ENCODE results near the gene DHX35.

DHX35 gene

GRCh38 chr20:39066471-39067242 is 104.5 kb downstream of the DHX35 start:
- no peak for DNase-seq (ENCODE audit: low read depth)

DNA sequence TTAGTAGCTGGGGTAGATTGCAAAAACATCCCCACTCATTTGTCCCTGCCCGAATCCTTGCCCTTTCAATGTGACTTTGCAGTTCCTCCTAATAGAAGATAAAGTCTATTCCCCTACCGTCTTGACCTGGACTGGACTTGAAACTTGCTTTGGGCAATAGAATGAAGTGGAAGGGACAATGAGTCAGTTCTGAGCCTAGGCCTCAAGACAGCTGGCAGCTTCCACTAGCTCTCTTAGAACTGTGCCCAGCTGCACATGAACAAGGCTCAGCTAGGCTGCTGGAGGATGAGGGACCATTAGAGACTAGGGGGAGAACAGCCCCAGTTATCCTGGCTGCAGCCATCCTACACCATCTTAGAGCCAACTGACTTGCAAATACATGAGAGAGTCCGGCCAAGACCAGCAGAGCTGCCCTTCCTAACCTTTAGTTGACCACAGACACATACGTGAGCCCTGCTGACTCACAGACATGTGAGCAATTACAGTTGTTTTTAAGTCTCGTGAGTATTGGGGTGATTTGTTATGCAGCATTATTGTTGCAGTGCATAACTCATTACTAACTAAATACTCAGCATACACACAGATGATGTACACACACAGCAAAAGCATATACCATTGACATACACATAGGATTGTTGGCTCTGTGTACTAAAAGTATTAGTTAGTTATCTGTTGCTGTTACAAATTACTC is 105.5 kb downstream of the DHX35 start:
- no peak for DNase-seq (ENCODE audit: low read depth)

- no peak for DNase-seq (ENCODE audit: low read depth)
These were observed 107.8 kb downstream of the DHX35 start for GRCh38 chr20:39069976-39070375.

- no peak for DNase-seq (ENCODE audit: low read depth)
These were observed 108.5 kb downstream of the DHX35 start for GRCh38 chr20:39070484-39071231.

DNA sequence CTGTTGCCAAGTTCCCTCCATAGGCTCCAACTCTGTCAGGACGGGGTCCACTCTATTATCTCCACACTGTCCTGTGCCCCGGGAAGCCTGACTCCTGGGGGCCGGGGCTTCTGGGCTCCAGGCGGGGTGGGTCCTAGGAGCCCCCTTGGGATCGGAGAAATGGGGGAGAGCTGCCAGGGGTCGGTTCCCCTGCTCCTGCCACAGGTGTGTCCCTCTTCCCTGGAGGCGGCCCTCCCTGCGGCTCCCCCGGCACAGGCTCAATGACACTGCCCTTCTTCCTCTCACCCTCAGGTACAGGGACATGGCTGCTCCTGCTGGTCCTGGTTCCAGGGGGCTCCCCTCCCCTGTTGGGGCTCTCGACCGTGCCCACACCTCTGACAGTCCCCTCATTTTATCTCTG is 110.0 kb downstream of the DHX35 start:
- DNase-seq (ENCODE audit: low read depth) = no peak

DNA sequence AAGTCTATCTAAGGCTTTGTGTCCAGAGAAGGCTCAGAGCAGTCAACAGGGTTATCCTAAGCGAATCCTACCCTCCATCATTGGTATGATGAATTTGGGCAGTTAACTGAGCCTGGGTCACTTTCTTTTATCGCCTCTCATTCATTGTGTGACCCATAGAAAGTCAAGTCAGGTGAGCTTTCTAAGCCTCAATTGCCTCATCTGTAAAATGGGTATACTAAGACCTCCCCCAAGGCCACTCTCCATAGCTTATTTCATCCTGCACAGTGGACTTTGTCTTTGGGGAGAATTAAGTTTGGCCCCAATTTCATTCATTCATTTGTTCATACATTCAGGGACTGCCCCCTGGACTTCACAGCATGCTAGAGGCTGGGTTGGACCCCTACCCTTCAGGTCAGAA is 110.5 kb downstream of the DHX35 start:
- DNase-seq (ENCODE audit: low read depth) = no peak

DNA sequence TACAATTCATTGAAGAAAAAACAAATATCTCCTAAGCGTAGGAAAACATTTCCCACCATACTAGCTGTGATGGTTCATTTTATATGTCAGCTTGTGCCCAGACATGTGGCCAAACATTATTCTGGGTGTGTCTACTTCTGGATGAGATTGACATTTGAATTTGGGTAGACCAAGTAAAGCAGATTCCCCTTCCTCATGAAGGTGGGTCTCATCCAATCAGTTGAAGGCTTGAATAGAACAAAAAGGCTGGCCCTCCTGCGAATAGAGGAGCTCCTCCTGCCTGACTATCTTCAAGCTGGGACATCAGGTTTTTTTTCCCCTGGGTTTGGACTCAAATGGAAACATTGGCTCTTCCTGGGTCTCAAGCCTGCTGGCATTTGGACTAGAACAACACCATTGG is 113.6 kb downstream of the DHX35 start:
- DNase-seq (ENCODE audit: low read depth) = no peak

DNA sequence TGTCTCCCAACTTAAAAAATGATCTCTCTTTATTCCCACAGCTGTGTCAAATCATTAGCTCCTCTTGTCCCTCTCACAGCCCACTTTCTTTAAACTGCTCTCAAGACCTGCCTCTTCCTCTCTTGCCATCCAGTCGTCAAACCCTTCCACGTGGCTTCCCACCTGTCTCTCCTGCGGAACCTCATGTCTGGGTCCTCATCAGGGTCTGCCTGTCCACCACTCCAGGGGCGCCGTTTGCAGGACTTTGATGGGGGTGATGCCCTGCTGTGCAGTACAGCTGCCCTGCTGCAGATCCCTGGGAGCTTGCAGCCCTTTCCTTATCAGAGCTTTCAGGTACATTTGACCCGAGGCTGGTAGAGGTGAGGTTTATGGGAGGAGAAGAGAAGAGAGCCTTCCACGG is 114.8 kb downstream of the DHX35 start:
- DNase-seq (ENCODE audit: low read depth) = no peak

DNA sequence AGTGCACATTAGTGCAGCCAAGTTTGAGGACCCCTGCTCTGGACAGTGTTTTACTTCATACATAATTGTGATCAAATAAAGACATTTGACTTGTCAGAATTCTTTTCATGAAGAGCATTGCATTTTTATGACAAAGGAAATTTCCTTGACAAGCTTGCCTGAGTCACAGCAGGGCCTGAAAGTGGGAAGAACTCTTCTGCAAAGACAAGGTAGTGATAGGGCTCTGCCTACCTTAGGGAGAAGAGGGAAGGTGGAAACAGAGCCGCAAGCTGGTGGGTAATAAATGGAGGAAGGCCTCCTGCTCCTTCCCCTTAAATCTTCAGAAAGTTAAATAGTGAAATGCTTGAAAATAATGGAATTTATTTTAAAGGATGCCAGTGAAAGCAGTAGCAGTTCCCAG is 118.2 kb downstream of the DHX35 start:
- DNase-seq (ENCODE audit: low read depth) = no peak

DNA sequence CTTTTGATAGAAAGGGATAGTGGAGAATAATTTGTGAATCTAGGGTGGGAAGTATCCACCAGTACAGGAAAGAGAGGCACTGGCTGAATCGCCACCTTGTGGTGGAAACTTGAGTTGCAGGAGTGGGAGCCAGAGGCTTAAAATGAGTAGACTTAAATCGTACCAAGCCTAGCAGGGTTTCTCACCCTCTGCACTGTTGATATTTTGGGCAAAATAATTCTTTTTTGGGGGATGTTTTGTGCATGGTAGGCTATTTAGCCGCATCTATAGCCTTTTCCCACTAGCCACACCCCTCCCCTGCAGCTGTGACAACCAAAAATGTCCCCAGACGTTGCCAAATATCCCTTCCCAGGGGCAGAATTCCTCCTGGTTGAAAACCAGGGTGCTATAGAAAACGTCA is 119.1 kb downstream of the DHX35 start:
- peak; percentile 62 for DNase-seq (ENCODE audit: low read depth)

GRCh38 chr20:39082622-39083398 is 120.7 kb downstream of the DHX35 start:
- no peak for DNase-seq (ENCODE audit: low read depth)

DNA sequence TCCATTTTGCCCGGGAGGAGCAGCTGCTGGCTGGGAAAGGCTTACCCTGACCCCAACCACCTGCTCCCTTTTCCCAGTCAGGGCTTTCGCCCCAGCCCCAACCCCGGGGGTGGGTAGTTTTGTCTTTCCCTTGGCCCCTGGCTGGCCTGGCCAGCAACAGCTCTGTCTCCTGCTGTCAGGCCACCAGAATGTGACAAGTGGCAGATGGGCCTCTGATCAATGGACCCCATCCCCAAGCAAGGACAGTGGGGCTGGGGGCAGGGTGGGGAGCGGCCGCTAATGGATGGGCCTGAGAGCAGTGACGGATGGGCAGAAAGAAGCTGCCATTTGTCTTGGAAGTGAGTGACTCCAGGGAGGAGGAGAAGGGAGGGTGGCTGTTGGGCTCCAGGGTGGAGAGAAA is 121.6 kb downstream of the DHX35 start:
- DNase-seq (ENCODE audit: low read depth) = no peak

DNA sequence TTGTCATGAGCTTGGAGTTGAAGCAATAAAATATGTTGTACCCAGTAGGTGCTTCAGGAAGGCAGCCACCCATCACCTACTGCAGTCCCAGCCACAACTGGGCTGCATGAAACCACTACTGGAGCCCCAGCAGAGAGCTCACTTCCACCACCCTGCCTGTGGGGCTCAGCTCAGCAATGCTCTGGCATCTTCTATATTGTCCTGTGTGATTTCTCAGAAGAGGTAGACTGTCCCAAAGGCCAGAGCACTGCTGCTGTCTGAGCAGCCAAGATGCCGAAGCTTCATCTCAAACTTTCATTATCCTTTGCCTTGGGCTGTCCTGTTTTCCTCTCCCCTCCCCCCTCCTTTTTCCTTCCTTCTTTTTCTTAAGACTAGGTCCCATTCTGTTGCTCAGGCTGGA is 126.9 kb downstream of the DHX35 start:
- no peak for DNase-seq (ENCODE audit: low read depth)
